ENCODE measurements around the gene MRM2.

DNA sequence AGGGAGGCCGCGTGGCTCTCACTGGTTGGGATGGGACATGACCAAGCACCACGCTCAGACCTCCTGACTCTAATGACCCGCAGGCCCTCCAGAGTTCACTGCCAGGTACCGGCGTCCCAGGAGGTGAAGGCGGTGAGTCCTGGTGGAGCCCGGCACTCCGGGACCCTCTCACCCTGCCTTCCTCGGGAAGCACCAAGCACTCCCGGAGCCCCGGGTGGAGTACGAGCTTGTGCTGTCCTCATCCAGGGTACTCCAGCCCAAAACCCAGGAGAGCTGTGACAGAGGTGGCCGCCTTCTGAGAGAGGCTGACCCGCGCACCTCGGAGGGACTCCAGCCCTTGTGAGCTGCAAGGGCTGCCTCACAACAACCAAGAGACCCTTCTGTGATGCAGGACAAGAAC is 18.7 kb downstream of the MRM2 start:
- TF ChIP-seq, protein P1, sequence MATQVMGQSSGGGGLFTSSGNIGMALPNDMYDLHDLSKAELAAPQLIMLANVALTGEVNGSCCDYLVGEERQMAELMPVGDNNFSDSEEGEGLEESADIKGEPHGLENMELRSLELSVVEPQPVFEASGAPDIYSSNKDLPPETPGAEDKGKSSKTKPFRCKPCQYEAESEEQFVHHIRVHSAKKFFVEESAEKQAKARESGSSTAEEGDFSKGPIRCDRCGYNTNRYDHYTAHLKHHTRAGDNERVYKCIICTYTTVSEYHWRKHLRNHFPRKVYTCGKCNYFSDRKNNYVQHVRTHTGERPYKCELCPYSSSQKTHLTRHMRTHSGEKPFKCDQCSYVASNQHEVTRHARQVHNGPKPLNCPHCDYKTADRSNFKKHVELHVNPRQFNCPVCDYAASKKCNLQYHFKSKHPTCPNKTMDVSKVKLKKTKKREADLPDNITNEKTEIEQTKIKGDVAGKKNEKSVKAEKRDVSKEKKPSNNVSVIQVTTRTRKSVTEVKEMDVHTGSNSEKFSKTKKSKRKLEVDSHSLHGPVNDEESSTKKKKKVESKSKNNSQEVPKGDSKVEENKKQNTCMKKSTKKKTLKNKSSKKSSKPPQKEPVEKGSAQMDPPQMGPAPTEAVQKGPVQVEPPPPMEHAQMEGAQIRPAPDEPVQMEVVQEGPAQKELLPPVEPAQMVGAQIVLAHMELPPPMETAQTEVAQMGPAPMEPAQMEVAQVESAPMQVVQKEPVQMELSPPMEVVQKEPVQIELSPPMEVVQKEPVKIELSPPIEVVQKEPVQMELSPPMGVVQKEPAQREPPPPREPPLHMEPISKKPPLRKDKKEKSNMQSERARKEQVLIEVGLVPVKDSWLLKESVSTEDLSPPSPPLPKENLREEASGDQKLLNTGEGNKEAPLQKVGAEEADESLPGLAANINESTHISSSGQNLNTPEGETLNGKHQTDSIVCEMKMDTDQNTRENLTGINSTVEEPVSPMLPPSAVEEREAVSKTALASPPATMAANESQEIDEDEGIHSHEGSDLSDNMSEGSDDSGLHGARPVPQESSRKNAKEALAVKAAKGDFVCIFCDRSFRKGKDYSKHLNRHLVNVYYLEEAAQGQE (IDR thresholded peaks at IDR 0.05; ENCODE audit: insufficient read depth in 1 of 2, low read depth in 2 of 2, low read length in 1 of 2), result no peak
- no peak for TF ChIP-seq POLR2AphosphoS5 (IDR thresholded peaks at IDR 0.05; ENCODE audit: low read depth, low read length)
- TF ChIP-seq, protein P2, sequence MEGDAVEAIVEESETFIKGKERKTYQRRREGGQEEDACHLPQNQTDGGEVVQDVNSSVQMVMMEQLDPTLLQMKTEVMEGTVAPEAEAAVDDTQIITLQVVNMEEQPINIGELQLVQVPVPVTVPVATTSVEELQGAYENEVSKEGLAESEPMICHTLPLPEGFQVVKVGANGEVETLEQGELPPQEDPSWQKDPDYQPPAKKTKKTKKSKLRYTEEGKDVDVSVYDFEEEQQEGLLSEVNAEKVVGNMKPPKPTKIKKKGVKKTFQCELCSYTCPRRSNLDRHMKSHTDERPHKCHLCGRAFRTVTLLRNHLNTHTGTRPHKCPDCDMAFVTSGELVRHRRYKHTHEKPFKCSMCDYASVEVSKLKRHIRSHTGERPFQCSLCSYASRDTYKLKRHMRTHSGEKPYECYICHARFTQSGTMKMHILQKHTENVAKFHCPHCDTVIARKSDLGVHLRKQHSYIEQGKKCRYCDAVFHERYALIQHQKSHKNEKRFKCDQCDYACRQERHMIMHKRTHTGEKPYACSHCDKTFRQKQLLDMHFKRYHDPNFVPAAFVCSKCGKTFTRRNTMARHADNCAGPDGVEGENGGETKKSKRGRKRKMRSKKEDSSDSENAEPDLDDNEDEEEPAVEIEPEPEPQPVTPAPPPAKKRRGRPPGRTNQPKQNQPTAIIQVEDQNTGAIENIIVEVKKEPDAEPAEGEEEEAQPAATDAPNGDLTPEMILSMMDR (IDR thresholded peaks at IDR 0.05), result no peak
